ENCODE results near the gene ADGRF4.

GRCh38 chr6:47686411-47686810 is 12.0 kb upstream of the ADGRF4 start:
- TF ChIP-seq EZH2 (IDR thresholded peaks at IDR 0.05) (no peak), POLR2AphosphoS5 (IDR thresholded peaks at IDR 0.05; ENCODE audit: borderline replicate concordance, low read depth, low read length) (no peak)
